ENCODE results near the gene VPREB3.
"Not testable (repeated sequence)": the region's sequence is repeated elsewhere in the genome, so short reads cannot be mapped to it uniquely, and the experiment has no call there.

VPREB3 gene

DNA sequence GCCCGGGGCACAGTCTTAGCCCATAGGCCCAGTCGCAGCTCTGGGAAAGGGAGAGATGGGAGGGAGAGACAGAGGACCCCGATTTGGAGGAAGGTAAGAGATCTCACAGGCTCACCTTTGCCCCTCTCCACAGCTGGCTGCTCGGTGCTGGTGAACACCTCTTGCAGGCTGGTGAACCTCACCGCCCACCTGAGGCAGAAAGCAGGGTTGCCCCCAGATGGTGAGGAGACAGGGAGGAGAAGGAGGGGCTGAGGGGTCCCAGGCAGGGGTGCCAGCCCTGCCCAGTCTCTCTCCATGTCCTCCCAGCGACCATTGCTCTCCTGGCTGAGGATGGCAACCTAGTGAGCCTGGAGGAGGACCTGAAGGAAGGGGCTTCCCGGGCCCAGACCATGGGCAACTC, 9.7 kb upstream of the VPREB3 start:
- no peak for DNase-seq

DNA sequence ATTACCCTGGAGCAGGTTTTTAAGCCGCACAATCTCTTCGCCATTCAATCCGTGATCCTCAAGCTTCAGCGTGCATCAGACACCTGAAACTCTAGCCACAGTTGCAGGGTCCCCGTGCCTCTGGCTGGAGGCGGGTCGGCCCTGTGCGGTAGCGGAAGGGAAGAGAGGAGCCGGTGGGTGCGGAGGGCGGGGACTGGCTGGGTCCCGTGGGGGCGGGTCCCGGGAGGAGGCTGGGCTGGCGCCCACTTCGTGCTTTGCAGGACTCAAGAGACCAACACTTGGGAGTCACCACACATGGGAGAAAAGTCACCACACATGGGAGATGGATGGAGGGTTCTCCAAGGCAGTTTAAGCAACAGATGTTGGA, 9.3 kb upstream of the VPREB3 start:
- DNase-seq: no peak

DNA sequence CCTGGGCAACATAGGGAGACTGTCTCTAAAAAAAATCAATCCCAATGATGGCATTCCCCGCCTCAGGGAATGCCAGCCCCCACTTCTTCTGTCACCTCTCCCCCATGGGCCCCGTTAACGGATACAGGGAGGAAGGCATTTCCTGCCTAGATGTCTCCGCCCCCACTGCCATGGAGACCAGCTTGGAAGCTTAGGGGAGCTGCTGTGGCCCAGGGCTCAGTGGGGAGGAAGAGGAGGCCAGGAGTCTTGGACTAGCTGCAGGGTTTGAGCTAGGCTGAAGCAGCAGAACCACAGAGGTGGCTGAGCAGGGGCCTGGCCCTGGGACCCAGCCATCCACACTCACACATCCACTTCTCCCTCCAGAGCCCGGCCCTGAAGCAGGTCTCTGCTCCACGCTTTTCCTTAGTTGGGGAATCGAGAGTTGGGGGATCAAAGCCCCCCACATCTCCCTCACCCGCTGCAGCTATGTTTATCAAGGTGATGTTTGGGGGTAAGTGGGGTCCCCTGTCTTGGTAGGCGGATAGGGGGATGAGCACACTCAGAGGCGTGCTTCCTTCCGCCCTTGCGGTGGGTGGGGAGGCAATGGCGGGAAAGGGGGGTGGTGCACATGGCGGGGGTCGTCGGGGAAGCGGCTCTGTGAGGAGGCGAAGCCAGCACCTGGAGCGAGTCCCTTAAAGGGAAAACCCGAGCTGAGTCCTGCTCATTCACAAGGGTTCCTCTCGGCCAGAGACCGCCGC, 8.8 kb upstream of the VPREB3 start, which contains the start of gene C22orf15:
Gene C22orf15 (plus strand): TSS at position 149 of the 737 bp plus-strand sequence. CDS start 317 bp downstream, at position 466.
- DNase-seq: no peak

DNA sequence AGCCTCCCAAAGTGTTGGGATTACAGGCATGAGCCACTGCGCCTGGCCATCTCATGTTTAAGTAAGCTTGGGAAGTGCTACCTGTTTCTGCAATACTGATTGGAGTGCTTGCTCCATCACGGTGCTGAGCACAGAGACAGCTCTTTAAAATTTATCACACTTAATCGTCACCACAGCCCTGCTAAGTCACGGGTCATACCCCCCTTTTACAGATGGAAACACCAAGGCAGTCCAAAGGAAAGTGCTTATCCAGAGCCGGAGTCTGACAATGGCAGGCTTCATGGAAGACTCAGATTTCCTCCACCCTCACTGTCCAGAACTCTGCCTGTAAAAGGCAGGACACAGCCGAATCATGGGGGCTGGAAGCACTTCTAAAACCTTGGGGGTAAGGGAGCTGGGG, 5.8 kb upstream of the VPREB3 start:
- no peak for DNase-seq

DNA sequence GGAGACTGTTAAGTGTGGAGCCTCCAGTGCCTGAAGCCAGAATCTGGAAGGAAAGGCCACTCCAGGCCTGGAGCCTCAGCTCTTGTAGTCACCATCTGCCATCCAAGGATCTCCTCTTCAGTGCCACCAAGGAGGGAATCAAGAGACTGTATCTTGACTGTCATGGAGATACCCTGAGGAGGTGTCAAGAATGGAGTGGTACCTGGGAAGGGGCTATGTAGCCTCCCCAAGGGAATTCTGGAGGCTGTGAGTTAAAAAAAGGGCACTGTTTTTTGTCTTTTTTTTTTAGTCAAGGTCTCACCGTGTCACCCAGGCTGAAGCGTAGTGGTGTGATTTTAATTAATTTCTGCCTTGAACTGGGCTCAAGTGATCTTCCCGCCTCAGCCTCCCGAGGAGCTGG, 5.3 kb upstream of the VPREB3 start:
- DNase-seq: no peak

DNA sequence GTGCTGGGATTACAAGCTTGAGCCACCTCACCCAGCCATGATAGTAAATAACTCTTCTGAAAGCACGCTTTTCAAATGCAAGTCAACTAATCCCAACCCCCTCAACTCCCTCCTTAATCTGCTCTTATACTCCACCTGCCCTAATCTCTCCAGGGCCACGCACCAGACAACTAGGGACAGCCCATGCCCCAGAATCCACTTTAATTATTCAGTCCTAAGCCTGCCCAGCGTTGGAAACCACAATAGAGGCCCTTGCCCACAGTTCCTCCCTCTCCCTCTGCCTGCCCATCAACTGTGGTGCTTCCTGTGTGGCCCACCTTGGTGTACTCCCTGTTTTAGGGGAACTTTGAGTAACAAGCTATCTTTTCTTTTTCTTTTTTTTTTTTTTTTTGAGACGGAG, 2.7 kb upstream of the VPREB3 start:
- no peak for DNase-seq

DNA sequence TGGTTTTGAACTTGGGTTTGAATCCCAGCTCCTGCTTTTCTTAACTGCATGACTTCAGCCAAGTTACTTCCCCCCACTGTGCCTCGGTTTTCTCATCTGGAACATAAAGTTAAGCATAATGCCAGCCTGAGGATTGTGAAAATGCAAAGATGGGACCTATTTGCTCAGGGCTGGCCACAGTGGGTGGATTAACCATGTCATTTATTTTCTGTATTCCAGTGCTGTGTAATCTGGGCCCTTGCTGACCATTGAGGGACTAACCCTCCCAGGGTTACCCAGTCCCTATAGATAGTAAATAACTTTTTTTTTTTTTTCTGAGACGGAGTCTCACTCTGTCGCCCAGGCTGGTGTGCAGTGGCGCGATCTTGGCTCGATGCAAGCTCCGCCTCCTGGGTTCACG, 1.5 kb upstream of the VPREB3 start:
- DNase-seq: no peak

DNA sequence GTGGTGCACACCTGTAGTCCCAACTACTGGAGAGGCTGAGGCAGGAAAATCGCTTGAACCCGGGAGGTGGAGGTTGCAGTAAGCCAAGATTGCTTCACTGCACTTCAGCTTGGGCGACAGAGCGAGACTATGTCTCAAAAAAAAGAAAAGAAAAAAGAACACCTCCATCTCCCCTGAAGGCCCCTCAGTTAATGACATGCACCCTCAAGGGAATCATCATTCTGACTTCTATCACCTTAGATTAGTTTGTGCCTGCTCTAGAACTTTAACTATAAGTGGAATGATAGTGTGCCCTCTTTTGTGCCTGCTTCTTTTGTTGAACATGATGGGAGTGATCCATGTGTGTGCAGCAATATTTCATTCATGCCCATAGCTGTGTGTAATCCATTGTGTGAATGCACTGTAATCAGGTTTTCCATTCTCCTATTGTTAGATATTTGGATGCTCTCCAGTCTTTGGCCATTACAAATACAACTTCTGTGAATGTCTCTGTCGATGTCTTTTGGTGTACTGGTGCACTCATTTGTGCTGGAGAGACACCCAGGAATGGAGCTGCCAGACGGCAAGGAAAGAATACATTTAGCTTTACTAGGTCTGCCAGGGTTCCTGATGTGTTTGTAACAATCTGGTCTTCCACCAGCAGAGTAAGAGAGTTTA, 883 bp upstream of the VPREB3 start:
- no peak for DNase-seq

DNA sequence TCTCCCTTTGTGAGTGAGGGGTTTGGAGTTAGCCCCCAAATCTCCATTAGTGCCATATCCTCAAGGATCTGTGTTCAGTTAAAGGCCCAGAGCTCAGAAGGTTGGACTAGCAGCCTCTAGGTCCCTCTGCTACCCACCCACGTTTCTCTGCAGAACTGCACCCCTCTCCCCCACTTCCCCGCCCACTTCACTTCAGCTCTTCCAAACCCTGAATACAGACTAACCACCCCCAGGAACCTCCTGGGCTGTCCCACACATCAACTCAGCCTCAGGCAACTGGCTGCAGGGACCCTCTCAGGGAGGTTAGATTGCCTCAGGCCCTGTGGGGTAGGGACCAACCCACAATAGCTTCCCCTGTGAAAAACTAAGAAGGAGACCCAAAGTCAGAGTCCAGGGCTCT, 840 bp downstream of the VPREB3 start:
- DNase-seq: no peak

DNA sequence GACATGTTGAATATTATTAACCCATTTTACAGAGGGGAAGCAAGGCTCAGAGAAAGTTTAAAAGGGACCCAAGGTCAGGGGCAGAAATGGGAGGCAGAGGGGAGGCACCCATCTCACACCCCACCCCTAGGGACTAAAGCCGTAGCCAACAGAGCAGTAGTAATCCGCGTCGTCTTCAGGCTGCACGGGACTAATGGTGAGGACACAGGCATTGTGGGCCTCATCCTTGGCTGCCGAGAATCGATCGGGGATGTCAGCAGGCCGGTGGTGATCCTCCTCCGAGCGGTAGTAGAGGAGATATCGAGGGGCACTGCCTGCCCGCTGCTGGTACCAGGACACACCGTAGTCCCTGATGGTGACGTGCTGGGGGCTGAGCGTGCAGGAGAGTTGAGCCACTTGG, 1.5 kb downstream of the VPREB3 start:
- no peak for DNase-seq

DNA sequence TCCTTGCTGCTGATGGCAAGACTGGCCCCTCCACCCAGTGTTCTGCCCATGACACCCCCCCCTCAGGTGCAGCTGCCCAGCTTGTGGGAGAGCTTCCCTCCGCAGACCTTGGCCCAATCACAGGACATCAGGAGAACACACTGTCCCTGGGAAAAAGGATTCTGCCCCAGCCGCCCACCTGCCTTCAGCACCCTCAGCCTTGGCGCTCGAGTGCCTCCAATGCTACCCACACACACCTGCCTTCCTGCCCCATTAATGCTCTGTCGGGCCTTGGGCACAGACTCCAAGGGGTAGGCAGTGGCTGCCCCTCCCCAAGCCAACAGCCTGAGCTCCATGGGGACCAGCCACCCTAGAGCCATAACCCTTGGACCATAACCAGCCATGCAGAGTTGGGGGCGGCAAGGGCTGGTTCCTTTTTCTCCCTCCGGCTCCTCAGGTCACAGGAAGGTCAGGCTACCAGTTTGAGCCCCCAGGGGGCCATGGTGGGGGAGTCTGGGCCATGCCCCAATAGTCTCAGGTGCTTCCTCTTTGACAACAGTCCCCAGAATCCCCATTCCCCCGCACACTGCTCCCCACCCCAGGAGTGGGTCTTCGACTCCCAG, 2.0 kb downstream of the VPREB3 start:
- no peak for DNase-seq

DNA sequence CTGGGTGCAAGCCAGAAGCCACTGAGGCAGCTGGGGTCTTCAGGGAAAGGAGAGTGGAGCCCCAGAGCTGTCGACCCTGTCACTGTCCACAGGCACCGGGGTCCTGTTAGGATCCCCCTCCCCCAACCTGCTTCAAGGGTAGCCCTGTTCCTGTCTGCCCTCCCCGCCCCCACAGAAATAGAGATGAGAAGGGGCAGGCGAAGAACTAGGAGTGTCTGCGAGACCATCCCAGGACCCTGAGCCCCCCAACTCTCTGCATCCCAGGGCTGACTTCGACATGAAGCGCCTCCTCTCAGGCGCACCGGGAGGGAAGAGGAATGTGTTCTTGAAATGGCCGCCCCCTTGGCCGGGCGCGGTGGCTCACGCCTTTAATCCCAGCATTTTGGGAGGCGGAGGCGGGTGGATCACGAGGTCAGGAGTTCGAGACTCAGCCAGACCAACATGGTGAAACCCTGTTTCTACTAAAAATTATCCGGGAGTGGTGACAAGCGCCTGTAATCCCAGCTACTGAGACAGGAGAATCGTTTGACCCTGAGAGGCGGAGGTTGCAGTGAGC, 2.7 kb downstream of the VPREB3 start:
- no peak for DNase-seq

DNA sequence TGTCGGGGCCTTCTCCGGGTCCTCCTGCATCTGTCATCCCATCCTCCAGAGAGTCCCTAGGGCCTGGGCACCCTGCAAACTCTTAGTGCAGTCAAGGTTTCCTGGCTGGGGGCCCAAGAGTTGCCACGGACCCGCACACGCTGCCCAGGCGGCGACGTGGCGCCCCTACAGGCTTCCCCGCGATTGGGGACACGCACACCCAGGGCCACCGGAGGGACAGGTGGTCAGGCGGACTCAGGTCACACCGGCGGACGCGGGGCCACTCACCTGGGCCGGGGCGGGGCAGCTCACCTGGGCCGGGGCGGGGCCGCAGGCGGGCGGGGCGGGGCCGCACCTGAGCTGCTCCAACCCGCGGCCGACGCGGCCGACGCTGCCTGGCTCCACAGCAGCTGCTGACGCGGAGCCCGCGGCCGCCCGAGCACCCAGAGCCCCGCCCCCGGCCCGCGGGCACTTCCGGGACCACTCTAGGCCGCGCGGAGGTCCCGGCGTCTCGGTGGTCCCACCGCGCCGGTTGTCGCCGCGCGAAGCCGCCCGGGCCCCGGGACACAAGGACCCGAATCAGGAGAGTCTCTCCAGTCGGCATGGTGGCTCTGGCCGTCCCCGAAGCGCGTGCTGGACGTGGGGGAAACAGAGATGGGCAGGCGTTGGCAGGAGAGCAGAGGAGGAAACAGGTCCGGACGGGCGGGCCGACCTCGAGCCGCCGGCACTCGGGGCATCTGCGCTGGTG, 3.3 kb downstream of the VPREB3 start, which contains the start of gene ZNF70:
Gene ZNF70 (minus strand): TSS at position 399 of the 727 bp plus-strand sequence. CDS start 5,972 bp downstream, outside the sequence.
- DNase-seq: peak; percentile 70

DNA sequence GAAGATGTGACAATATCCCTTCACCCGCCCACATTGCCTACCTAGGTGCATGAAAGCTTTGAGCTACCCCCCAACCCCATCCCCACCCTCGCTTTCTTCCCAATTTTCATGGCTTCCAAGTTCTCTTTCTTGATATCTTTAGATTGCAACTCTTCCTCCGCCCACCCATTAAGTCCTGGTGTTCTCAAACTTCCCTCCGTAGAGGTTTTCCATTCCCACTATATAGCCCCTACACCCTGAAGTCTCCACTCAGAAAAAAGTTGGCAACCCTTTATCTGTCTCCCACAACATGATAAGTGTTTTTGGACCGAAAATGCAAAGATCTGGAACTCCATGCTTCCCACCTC, 3.9 kb downstream of the VPREB3 start:
- no peak for DNase-seq

DNA sequence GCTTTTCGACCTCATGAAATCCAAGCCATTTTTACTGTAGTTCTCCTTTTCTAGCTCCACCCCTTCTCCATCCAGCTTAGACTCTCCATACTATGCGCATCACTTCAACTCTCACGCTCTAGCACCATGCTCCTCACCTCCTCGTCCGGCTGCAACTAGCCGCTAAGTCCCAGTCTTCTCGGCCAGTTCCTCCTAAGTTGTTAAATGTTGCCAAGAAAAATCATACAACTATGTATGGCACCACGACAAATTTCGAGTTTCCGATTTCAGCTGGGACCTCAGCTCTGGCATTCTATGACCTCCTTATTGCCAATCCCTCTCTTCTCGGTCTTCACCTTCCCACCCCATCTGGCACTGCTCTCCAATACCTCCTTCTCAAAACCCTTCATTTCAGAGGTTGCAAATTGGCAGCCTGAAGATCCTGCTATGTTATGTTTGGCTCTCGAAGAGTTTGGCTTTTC, 4.4 kb downstream of the VPREB3 start:
- DNase-seq: no peak

DNA sequence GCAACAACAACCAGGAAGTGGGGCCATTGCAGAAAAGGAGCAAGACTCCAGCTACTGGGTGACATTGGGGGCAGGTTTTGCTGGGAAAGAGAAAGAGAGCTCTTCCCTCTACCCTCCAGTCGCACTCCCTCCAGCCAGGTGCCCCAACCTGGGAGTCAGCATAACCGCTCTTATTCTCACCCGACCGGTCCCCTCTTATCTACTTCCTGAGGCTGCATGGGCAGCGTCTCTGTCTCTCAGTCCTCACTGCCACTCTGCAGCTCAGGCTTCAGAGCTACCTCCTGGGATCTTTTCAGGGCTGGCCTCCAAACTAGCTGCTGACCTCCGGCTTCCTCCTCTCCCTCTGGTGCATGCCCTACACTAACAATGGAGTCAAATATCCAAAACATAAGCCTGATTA, 8.4 kb downstream of the VPREB3 start:
- DNase-seq: no peak

DNA sequence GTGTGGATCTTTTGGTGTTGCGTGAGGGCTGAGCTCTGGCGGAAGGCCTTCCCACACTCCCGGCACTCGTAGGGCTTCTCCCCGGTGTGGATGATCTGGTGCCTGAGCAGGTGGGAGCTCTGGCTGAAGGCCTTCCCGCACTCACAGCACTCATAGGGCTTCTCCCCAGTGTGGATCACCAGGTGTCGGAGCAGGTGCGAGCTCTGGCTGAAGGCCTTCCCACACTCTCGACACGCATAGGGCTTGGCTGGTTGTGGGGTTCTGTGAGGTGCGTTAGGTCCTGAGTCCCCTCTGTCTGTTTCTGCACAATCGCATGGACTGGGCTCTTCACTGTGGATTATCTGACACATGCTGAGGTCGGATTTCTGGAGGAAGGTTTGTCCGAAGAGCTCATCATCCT, 9.7 kb downstream of the VPREB3 start:
- no peak for DNase-seq

DNA sequence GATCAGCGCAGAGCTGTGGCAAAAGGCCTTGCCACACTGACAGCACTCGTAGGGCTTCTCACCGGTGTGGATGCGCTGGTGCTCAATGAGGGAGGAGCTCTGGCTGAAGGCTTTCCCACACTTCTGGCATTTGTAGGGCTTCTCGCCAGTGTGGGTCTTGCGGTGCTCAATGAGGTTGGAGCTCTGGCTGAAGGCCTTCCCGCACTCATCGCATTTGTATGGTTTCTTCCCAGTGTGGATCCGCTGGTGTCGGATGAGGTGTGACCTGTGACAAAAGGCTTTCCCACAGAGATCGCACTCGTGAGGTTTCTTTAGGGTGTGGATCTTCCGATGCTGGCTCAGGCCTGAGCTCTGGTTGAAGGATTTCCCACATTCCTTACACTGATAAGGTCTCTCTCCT, 10.2 kb downstream of the VPREB3 start:
- no peak for DNase-seq

DNA sequence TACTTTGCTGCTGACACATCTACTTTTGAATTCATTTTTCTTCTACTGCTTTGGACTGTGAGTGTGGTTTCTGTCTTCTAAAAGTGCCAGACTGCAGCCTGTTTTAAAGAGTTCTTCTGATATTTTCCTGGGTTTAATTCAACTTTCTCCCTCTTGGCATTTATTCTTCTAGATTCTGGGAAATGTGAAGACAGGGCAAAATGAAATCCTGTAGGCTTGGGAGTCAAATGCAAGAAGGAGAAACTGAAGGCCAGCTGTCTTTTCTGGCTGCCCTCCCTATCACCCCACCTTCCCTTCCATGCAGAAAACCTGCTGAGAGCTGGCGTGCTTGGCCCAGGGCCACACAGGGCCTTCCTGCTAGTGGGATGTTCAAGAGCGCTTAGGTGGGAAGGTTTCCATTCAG, 10.9 kb downstream of the VPREB3 start:
- no peak for DNase-seq

DNA sequence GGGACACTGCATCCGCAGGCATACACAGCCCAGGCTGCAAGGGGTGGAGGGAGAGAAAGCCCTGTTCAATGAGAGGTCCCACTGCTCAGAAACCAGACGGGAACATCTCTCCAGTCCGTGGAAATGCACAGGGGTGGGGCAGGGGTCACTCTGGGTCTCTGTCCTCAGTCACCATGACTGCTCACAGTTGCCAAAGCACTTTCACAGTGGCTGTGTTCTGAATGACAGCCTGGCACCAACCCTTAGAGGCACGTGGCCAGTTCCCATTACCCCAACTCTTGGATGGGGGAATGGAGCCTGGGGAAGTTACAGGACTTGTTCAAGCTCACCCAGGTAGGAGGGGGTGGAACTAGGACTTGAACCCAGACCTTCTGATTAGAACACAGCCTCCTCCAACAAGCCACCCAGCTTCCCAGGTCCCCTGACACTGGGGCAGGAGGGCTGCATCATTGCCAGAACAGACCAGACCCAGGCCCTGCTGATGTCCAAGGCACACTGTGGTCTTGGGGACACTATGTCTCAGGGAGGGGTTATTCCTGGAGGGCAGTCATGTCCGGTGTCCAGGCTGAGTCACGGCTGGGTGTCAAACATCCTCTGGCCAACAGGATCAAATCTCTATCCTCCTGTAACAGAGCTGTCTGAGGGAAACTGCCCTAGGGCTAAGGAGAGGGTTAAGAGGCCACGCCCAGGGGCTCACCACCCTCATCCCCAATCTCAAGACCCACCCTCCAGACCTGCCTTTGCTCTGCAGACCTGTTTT, 11.5 kb downstream of the VPREB3 start:
- no peak for DNase-seq

DNA sequence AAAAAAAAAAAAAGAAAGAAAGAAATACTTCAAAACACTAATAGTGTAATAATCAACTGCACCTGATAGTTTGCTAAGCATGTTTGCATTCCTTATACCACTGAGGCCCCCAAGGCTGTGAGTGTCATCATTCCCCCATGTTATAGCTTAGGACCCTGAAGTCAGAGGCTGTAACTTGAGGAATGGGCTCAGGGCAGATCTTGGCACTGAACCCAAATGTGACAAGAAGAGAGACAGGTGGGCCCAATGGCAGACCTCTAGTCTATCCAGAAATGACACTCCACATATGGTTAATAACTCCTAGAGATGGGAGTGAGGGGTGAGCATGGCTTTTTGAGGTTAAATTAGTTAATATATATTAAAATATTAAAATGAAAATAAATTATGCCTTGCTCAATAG, 16.5 kb downstream of the VPREB3 start:
- DNase-seq: no peak

DNA sequence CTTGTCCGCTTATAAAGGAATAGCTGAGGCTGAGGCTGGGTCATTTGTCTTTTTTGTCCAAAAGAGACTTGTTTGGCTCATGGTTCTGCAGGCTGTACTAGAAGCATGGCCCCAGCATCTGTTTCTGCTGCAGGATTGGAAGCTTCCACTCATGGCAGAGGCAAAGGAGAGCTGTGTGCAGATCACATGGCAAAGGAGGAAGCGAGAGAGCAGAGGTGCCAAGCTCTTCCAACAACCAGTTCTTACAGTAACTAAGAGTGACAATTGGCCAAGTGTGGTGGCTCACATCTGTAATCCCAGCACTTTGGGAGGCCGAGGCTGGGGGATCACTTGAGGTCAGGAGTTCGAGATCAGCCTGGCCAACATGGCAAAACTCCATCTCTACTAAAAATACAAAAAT, 26.1 kb downstream of the VPREB3 start:
- not testable (repeated sequence) for DNase-seq

DNA sequence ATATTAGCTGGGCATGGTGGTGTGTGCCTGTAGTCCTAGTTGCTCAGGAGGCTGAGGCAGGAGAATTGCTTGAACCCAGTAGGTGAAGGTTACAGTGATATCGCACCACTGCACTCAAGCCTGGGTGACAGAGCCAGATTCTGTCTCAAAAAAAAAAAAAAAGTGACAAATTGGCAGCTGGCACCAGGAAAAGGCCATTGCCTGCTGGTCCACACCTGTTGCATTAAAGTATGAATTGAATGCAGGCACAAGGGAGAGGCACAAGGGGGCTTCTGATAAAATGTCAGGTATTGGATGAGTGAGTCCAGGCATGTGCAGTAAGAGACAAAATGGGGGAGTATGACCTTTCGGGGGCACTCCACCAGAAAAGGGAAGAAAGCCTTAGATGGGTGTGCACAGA, 31.5 kb downstream of the VPREB3 start:
- no peak for DNase-seq
